Stimulated activated CD8-positive, alpha-beta memory T cell treated with anti-CD3 and anti-CD28 coated beads, Interleukin-7, amount 100 ng/mL, for 24 hours (primary cell): Measurements from ENCODE around the gene SLC27A4.
"Not testable (repeated sequence)": the region's sequence is repeated elsewhere in the genome, so short reads cannot be mapped to it uniquely, and the experiment has no call there.

Experiments
- DNase-seq: peaks from one replicate; pipeline ENCODE4 v3.0.0-alpha.2; 2020; ENCODE audit warnings: low read depth

SLC27A4 gene

DNA sequence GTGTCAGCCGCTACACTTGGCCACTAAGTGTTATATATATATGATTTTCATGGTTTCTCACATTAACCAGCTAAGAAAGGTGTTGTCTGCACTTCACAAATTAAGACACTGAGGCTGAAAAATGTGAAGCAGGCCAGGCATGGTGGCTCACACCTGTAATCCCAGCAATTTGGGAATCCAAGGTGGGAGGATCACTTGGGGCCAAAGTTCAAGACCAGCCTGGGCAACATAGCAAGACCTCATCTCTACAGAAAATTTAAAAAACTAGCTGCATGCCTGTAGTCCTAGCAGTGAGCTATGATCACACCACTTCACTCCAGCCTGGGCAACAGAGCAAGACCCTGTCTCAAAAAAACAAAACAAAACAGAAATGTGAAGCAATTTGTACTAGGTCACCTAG is 15.9 kb upstream of the SLC27A4 start:
- no peak for DNase-seq

GRCh38 chr9:128325629-128326028 is 14.7 kb upstream of the SLC27A4 start:
- DNase-seq = no peak

DNA sequence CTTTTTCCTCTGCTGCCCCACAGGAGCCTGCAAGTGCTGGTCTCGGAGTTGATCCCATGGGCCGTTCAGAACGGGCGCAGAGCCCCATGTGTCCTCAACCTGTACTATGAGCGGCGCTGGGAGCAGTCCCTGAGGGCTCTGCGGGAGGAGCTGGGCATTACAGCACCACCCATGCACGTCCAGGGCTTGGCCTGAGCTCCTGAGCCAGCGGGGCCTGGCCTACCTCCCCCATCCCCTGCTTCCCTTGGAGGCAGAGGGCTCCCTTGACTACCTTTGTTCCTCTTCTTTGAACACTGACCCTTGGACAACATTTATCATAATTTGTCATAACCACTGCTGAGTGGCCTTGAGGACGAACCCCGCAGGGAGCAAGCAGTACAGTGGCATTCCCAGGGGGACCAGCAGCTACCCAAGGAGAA is 6.9 kb upstream of the SLC27A4 start:
- no peak for DNase-seq

- DNase-seq = no peak
Measured at GRCh38 chr9:128335161-128335560, 5.2 kb upstream of the SLC27A4 start.

- DNase-seq = no peak
Measured at GRCh38 chr9:128335914-128336313, 4.4 kb upstream of the SLC27A4 start.

DNA sequence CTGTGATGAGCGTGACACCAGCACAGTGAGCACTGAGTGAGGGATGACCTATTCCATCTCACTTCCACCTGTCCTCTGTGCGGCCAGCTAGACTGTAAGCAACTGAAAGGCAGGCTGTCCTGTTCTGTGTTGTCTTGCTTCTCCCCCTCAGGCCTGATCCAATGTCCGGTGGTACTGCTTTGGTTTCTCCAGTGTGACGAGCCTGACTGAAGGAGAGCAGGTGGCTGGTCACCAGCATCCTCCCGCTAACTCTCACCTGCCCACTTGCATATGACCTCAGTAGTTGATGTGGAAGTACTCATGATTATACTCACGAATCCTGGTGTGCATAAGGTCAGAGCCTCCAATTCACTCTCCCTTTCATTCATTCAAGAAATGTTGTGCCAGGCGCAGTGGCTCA is 2.4 kb upstream of the SLC27A4 start:
- no peak for DNase-seq

- not testable (repeated sequence) for DNase-seq
Measured at GRCh38 chr9:128338852-128339614, 1.3 kb upstream of the SLC27A4 start.

DNA sequence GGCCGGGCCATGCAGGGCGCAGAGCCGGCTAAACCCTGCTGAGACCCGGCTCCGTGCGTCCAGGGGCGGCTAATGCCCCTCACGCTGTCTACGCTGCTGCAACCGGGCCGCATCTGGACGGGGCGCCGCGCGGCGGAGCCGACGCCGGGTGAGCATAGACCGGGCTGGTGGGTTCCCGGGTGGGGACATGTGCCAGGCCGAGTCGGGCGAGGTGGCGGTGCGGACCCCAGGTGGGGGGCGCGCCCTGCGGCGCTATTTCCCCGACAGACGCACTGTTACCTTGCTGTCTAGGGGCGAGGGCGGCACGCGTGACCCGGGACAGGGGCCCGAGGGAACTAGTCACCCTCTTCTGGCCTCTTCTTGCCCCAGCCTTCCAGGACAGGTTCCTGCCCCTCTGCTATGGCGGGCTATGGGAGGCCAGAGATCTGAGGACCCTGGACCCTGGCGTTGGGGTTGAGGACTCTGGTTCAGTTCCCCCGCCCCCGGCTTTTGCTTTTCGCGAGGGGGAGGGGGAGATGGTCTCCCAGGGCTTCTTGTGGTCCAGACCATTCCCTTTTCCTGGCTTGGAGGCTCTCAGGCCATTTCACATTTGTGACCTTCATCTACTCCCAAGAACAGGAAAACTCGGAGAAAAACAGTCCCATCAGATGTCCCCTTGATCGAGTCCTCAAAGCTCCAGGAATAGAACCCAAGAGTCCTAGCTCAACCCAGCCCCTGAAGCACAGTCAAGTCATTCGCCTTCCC is 536 bp downstream of the SLC27A4 start:
- DNase-seq = no peak

GRCh38 chr9:128341435-128341849 is 1.1 kb downstream of the SLC27A4 start:
- peak; percentile 27 for DNase-seq

DNA sequence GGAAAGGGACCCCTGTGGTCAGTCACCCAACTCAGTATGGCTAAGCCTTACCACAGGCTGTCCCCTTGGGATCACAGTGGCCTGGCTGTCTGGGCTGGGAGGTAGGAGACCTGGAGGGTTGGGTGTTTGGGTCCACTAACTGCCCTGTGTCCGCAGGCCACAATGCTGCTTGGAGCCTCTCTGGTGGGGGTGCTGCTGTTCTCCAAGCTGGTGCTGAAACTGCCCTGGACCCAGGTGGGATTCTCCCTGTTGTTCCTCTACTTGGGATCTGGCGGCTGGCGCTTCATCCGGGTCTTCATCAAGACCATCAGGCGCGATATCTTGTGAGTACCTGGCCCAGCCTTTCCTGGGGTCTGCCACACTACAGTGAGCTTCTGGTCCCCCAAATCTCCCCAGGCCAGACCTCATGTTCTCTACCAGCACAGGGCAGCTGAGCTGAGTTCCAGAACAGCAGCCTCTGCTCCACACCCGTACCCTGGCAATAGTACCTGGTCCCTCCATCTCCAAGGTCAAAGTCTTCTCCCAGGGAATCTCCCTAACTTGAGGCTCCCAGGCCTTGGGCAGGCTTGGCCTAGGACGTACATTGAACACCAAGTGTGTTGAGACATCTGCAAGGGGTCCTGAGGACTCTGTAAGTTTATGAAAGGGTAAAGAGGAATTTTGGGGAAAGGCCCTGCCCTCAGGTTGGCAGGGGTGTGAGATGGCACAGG is 2.8 kb downstream of the SLC27A4 start:
- DNase-seq = no peak

DNA sequence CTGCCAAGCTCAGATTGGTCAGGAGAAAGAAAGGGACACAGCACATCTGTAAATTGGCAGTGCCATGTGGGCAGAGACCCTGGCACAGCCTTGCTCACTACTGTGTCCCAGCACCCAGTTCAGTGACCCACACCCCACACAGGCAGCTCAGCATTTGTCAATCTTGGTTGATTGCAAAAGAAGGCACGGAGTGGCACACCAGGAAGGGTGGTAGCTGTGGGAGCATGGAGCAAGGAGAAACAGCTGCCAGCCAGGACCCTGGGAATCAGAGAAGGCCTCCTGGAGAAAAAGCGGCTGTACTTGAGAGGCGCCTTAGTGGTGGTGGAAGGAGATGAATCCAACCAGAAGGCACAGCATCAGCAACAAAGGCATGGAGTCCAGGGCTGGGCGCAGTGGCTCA is 3.5 kb downstream of the SLC27A4 start:
- no peak for DNase-seq

- DNase-seq = no peak
Measured at GRCh38 chr9:128344931-128345605, 4.7 kb downstream of the SLC27A4 start.

GRCh38 chr9:128349125-128349524 is 8.8 kb downstream of the SLC27A4 start:
- no peak for DNase-seq

DNA sequence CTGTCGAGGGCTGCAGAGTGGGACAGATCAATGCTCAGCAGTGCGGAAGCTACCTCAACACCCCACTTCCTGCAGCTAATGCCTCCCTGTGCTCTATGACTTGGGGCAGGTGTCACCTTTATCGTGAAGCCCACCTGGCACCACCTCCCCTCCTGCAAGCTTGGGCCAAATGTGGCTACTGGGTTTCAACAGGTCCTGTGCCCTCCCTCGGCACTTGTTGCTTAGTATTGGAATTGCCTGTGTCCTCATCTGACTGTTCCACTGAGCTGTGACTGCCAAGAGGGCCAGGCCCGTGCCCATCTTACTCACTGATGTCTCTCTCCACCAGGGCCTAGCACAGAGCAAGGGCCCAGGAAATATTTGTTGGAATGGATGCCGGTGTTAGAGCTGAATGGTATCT is 9.4 kb downstream of the SLC27A4 start:
- DNase-seq = no peak

- DNase-seq = no peak
Measured at GRCh38 chr9:128355451-128355850, 15.1 kb downstream of the SLC27A4 start.

GRCh38 chr9:128358090-128358489 is 17.8 kb downstream of the SLC27A4 start:
- DNase-seq = no peak

DNA sequence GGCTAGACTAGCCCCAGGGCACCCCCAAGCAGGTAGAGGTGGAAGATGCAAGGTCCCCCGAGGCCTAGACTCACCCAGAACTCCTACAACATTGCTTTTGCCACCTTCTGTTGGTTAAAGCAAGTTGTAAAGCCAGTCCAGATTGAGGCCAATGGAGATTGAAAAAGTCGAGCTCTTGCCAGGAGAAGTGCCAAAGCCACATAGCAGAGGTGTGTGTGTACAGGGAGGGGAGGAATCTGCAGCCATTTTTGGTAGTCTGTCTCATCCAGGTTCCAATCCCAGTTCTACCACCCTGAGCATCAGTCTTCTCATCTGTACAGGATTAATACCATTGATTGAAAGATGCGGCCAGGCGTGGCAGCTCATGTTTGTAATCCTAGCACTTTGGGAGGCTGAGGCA is 18.5 kb downstream of the SLC27A4 start:
- DNase-seq = no peak

GRCh38 chr9:128360826-128361225 is 20.5 kb downstream of the SLC27A4 start:
- DNase-seq = no peak

DNA sequence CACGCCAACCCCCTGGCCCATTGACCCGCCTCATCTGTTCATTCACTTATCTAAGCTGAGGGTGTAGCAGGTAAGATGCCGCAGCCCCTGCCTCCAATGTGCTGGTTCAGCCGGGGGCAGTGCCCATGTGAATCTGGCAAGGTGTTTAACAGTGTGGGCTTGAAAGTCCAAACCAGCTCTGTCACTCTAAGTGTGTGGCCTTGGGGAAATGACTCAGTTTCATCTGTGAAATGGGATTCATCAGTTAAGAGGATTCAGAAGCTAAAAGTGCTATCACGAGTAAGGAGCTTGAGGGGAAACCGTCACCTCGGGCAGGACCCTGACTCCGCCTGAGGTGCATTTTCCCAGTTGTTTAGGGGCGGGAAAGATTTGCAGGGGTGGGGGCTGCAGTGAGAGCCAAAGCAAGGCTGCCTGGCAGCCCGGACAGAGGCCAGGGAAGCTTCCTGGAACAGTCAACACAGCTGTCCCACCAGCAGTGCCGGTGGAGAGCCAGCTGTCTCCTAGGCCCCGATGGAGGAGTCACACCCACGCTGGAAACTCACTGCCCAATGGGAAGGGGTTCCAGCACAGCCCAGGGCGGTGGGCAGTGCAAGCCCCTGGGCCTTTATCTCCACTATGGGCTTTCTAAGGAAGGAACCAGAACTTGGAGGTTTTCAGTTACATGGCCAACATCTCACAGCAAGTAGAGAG is 21.1 kb downstream of the SLC27A4 start:
- no peak for DNase-seq

- DNase-seq = no peak
Measured at GRCh38 chr9:128361986-128362646, 21.8 kb downstream of the SLC27A4 start.

DNA sequence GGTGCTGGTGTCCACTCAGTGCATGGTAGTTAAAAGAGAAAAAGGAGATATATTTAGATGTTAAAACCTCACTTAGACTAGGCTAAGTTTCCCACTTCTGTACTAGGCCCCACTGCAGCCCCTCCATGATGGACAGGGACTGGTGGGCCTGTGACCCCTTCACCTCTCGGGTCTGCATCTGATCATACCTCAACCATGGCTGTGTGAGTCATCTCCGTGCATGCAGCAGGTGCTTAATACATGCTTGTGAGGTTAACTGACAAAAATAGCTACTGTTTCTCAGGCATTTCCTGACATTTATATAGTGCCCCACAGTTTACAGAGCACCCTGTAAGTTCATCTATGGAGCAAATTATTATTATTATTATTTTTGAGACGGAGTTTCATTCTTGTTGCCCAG is 22.4 kb downstream of the SLC27A4 start:
- DNase-seq = no peak
